HAP-1 (cell line): Measurements from ENCODE around the gene PPP2R5A.

Experiments used
- DNase-seq, 2 experiments: peaks; one replicate each; pipeline ENCODE4 v3.0.0-alpha.2; 2016 to 2020; ENCODE audit warnings: low spot score in 2 of 2
- H3K27me3 ChIP-seq: fragments of 250-450 bp; sonication (Bioruptor Pico); 2 replicates; pipeline ENCODE4 v1.5.1; 2020; ENCODE audit warnings: low read depth, mild to moderate bottlenecking, moderate library complexity
- H3K36me3 ChIP-seq: fragments of 250-450 bp; sonication (Bioruptor Pico); replicated peaks from 2 replicates; pipeline ENCODE4 v1.5.1; 2020; ENCODE audit warnings: mild to moderate bottlenecking
- H3K4me1 ChIP-seq: fragments of 250-450 bp; sonication (Bioruptor Pico); 2 replicates; pipeline ENCODE4 v1.5.1; 2020; ENCODE audit warnings: mild to moderate bottlenecking
- H3K4me3 ChIP-seq: fragments of 250-450 bp; sonication (Bioruptor Pico); 2 replicates; pipeline ENCODE4 v1.5.1; 2020; ENCODE audit warnings: mild to moderate bottlenecking, moderate library complexity
- H3K9me3 ChIP-seq: fragments of 250-450 bp; sonication (Bioruptor Pico); 2 replicates; pipeline ENCODE4 v1.5.1; 2020; ENCODE audit warnings: mild to moderate bottlenecking, moderate library complexity
- in situ Hi-C: fragments of 300-500 bp; cut with MboI; formaldehyde crosslinking; loops from 3 replicates; pipeline ENCODE4 v1.14.3; 2020; ENCODE audit warnings: low sequenced_read_pairs, inconsistent platforms, mixed read lengths

The PPP2R5A gene

GRCh38 chr1:212401042-212401441 is 115.8 kb downstream of the PPP2R5A start:
- DNase-seq, result no peak
- H3K4me1 ChIP-seq, result no peaks in the 10 kb centered on the region
- peaks cover 4% of the 10 kb centered on the region; the same call in 1 of the 2 replicates for H3K9me3 ChIP-seq
- in situ Hi-C loops, result no loop called here
- H3K4me3 ChIP-seq, result no peak overlapping the region
- H3K36me3 ChIP-seq, result peaks cover 13% of the 10 kb centered on the region
- H3K27me3 ChIP-seq, result no peaks in the 10 kb centered on the region

GRCh38 chr1:212401838-212402582 is 116.8 kb downstream of the PPP2R5A start:
- in situ Hi-C loops, result no loop called here
- Histone ChIP-seq H3K4me3 (no peak overlapping the region), H3K36me3 (peaks cover 21% of the 10 kb centered on the region), H3K4me1 (no peaks in the 10 kb centered on the region), H3K9me3 (0 out of 2 replicates have a peak, but pooled peaks cover 2% of the 10 kb centered on the region), H3K27me3 (no peaks in the 10 kb centered on the region)
- no peak for DNase-seq

- no peak for DNase-seq
- Histone ChIP-seq H3K9me3 (no peaks in the 10 kb centered on the region; the same call in 1 of the 2 replicates), H3K36me3 (peaks cover 28% of the 10 kb centered on the region), H3K27me3 (no peaks in the 10 kb centered on the region), H3K4me3 (no peak overlapping the region), H3K4me1 (no peaks in the 10 kb centered on the region)
- in situ Hi-C loops, result no loop called here
Measured at GRCh38 chr1:212402666-212403321, 117.6 kb downstream of the PPP2R5A start.

- no peak for DNase-seq
- Histone ChIP-seq H3K9me3 (no peaks in the 10 kb centered on the region; the same call in 1 of the 2 replicates), H3K4me3 (no peak overlapping the region), H3K36me3 (peaks cover 52% of the 10 kb centered on the region), H3K27me3 (no peaks in the 10 kb centered on the region), H3K4me1 (peaks cover 12% of the 10 kb centered on the region)
- in situ Hi-C loops, result no loop called here
Measured at GRCh38 chr1:212410231-212410820, 125.1 kb downstream of the PPP2R5A start.
